ENCODE data around the gene CEP41. TPM values are rescaled to one million over a fixed set of nuclear protein-coding genes. Genes with fewer than 3 reads are reported as not detected.
A peak's percentile ranks its signal among the peaks of the same experiment; 100 is the strongest.

The CEP41 gene, protein sequence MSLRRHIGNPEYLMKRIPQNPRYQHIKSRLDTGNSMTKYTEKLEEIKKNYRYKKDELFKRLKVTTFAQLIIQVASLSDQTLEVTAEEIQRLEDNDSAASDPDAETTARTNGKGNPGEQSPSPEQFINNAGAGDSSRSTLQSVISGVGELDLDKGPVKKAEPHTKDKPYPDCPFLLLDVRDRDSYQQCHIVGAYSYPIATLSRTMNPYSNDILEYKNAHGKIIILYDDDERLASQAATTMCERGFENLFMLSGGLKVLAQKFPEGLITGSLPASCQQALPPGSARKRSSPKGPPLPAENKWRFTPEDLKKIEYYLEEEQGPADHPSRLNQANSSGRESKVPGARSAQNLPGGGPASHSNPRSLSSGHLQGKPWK
- 10.1 and 13.0 TPM in 2 replicates for polyA plus RNA-seq (2014; cell fraction: cytosol; rRNA removed)
- 14.2 and 19.4 TPM in 2 replicates for polyA plus RNA-seq (2014; cell fraction: nucleus; rRNA removed)

DNA sequence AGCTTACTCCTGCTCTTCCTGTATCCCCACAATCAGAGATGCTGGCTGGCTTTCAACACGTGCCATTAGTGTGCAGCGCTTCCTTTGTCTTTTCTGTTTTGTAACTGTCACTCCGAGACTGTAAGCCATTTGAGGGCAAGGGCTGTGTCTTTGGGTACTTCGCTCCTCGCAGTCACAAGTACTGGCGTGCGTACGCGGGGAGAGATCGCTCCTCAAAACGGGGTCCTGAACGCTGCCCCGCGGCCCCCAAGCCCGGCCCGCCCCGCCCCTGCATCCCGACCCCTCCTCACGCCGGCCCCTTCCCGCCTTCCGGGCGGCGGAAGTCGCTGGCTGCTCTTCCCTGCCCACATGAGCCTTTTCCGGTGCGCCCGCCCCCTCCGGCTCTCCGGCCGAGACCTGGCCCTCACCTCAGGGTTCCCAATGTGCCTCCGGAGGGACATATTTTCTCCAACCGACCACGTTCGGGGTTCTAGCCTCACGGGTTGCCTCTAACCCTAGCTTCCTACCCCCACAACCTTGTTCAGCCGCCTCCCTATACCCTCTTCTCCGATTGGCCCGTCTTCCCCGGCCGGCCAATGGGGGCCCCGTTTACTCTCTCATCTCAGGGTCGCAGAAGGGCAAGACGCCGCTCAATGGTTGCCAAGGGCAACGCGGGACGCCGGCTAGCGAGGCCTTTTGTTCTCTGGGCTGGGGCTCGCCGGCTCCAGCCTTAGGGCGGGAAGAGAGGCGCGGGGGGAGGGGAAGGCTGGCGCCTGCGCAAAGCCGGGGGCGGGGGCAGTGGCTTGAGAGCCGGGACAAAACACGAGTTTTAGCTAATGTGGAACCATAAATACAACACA is at the start of gene CEP41:
TSS of gene CEP41 (minus strand) at position 490 of the 839 bp plus-strand sequence. CDS start at position 440, 50 bp downstream.
- peak; percentile 97 for DNase-seq (ENCODE audit: low spot score)

DNA sequence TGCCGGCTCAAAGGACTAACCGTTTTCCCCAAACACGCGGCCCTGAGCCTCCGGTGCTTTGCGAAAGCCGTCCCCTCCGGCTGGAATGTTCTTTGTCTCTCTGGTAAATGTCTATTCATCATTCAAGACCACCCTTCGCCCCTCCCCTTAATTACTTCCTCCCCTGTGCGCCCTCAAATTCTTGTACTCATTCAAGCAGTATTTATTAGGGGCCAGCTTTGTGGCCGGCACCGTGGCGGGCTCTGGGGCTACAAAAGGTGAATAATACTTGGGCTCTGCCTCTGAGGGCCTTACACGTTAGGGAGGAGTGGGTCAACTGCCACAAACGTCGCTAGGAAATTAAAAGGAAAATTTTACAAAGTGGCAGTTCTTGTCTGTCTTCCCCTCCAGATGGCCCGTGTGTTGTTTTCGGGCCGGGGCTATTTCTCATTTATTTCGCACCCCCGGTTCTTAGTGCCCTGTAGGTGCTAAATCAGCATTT is 49.5 kb upstream of the CEP41 start:
- DNase-seq (ENCODE audit: low spot score): no peak

DNA sequence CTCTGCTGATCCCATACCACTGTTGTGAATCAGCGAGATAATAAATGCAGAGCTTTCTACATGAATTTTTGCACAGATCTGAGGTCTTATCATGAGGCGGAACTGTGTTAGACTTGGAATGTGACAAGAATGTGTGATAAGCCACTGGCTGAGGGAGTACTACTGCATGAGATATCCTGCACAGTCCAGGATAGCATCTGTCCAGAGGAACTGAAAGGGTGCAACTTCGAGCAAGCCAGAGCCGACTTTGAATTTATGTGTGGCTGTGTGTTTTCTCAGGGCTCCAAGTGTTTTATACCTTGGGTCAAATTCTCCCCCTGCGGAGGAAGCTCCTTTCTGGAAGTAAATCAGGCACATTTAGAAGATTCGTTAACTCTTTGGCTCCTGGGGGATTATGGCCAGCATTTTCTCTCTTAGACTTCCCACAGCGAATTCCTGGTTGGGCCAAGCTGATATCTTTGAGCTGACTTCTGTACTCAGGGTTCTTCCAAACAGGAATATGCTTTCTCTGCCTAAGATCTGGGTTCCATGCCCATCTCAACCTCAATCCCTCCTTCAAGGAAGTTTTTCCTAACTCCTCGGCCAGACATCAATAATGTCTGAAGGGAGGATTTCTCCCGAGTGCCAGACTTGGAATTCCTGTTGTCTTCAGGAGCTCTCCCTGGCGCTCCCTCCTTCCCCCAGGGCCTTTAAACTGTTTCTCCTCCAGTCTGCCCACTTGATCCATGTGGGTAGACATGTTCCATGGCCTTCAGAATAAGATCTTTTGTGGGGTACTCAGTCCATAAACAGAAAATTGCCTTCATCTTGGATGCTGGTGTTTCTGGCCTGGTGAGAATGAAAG is 48.5 kb upstream of the CEP41 start:
- no peak for DNase-seq (ENCODE audit: low spot score)

GRCh38 chr7:130488392-130489139 is 47.8 kb upstream of the CEP41 start:
- peak; percentile 46 for DNase-seq (ENCODE audit: low spot score)

- no peak for DNase-seq (ENCODE audit: low spot score)
Observed at GRCh38 chr7:130486954-130487436, 46.2 kb upstream of the CEP41 start.

GRCh38 chr7:130486114-130486953 is 45.5 kb upstream of the CEP41 start:
- DNase-seq (ENCODE audit: low spot score): no peak

GRCh38 chr7:130485734-130486113 is 44.9 kb upstream of the CEP41 start:
- DNase-seq (ENCODE audit: low spot score): no peak

GRCh38 chr7:130483031-130483430 is 42.2 kb upstream of the CEP41 start:
- DNase-seq (ENCODE audit: low spot score): no peak

GRCh38 chr7:130481898-130482297 is 41.1 kb upstream of the CEP41 start:
- no peak for DNase-seq (ENCODE audit: low spot score)

- no peak for DNase-seq (ENCODE audit: low spot score)
Observed at GRCh38 chr7:130479716-130480400, 39.0 kb upstream of the CEP41 start.

DNA sequence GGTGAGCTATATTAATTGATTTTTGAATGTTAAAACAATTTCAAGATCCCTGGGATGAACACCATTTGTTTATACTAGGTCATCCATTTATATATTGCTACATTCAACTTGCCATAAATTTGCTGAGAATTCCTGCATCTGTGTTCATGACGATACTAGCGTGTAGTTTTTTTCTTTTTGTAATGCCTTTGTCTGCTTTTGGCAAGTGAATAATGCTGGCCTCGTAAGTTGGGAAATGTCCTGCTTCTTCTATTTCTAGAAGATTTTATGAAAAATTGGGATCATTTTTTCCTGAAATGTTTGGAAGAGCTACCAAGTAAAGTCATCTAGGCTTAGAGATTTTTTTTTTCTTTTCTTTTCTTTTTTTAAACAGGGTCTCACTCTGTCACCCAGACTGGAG is 38.2 kb upstream of the CEP41 start:
- DNase-seq (ENCODE audit: low spot score): no peak

GRCh38 chr7:130476297-130477150 is 35.7 kb upstream of the CEP41 start:
- DNase-seq (ENCODE audit: low spot score): no peak

- no peak for DNase-seq (ENCODE audit: low spot score)
Observed at GRCh38 chr7:130475776-130476175, 35.0 kb upstream of the CEP41 start.

- DNase-seq (ENCODE audit: low spot score): no peak
Observed at GRCh38 chr7:130473876-130474275, 33.1 kb upstream of the CEP41 start.

GRCh38 chr7:130473289-130473688 is 32.5 kb upstream of the CEP41 start:
- DNase-seq (ENCODE audit: low spot score): no peak

GRCh38 chr7:130471974-130472373 is 31.2 kb upstream of the CEP41 start:
- DNase-seq (ENCODE audit: low spot score): no peak

GRCh38 chr7:130468612-130469011 is 27.8 kb upstream of the CEP41 start:
- no peak for DNase-seq (ENCODE audit: low spot score)
